Ovary (tissue), 3 donors: ENCODE measurements around the gene SEMA3B.

ENCODE experiments used
- CTCF ChIP-seq, 3 donors: fragments of 450-650 bp in 2 of 3; fragments of 200-600 bp in 1 of 3; IDR thresholded peaks; one replicate each; pipeline versions ENCODE4 v1.5.1 to v1.8.0; 2016 to 2022; ENCODE audit warnings: antibody characterized with exemption in 3 of 3, mild to moderate bottlenecking in 1 of 3
- EP300 ChIP-seq: sonication (generic); formaldehyde crosslinking; IDR thresholded peaks from one replicate; pipeline ENCODE4 v1.6.1; 2017; ENCODE audit warnings: antibody characterized with exemption
- donor health status: DM: no; HTN: no; CAD: no.

- TF ChIP-seq CTCF (IDR thresholded peaks at IDR 0.05) (no peak), EP300 (no peak)
These were observed 4.7 kb downstream of the SEMA3B start for GRCh38 chr3:50273689-50274065.
